K562 (cell line): ENCODE results near the gene TAF3. TPM values are rescaled to one million over a fixed set of nuclear protein-coding genes. Genes with fewer than 3 reads are reported as not detected.

Experiments used
- BCL6 ChIP-seq: fragments of 250-450 bp; sonication (Bioruptor Pico); IDR thresholded peaks from 2 replicates; pipeline ENCODE4 v1.4.0; 2020
- CEBPG ChIP-seq, 3 experiments: fragments of 200-800 bp in 1 of 3; sonication (Bioruptor generic) in 1 of 3; sonication (generic) in 1 of 3; formaldehyde crosslinking in 1 of 3; IDR thresholded peaks in 2 of 3; conservative IDR thresholded peaks in 1 of 3; 2 replicates each; pipeline versions ENCODE4 v1.6.1 to v1.8.0; 2016 to 2022; ENCODE audit warnings: missing compliant biosample characterization in 2 of 3, missing genetic modification characterization in 2 of 3, mild to moderate bottlenecking in 1 of 3, missing genetic modification reagents in 1 of 3
- CREB1 ChIP-seq, 2 experiments: sonication (generic) in 1 of 2; formaldehyde crosslinking in 1 of 2; IDR thresholded peaks; 2 replicates each; pipeline versions ENCODE4 v1.6.1 to v1.8.0; 2012 to 2022; ENCODE audit warnings: inconsistent platforms in 1 of 2, mild to moderate bottlenecking in 1 of 2, missing genetic modification reagents in 1 of 2, moderate library complexity in 1 of 2
- CSDE1 ChIP-seq, 2 experiments: fragments of 450-650 bp; IDR thresholded peaks; 2 replicates each; pipeline ENCODE4 v1.6.1; 2016; ENCODE audit warnings: mild to moderate bottlenecking in 1 of 2
- DIDO1 ChIP-seq: fragments of 450-650 bp; IDR thresholded peaks from 2 replicates; pipeline ENCODE4 v1.6.1; 2016; ENCODE audit warnings: low read depth, missing biosample characterization, missing genetic modification characterization
- HMBOX1 ChIP-seq: sonication (generic); IDR thresholded peaks from 2 replicates; pipeline ENCODE4 v1.6.1; 2016
- HOMEZ ChIP-seq: fragments of 250-450 bp; sonication (Bioruptor Pico); IDR thresholded peaks from 2 replicates; pipeline ENCODE4 v1.4.0; 2020; ENCODE audit warnings: mild to moderate bottlenecking, moderate library complexity
- NBN ChIP-seq: fragments of 450-650 bp; IDR thresholded peaks from 2 replicates; pipeline ENCODE4 v1.6.1; 2016; ENCODE audit warnings: low read depth, mild to moderate bottlenecking
- PHB2 ChIP-seq: fragments of 450-650 bp; IDR thresholded peaks from 2 replicates; pipeline ENCODE4 v1.6.1; 2017; ENCODE audit warnings: low read depth
- XRCC5 ChIP-seq: fragments of 200-400 bp; formaldehyde crosslinking; IDR thresholded peaks from 2 replicates; pipeline ENCODE4 v1.6.1; 2017; ENCODE audit warnings: low read depth, mild to moderate bottlenecking, low read length
- ZNF282 ChIP-seq: sonication (generic); formaldehyde crosslinking; IDR thresholded peaks from 2 replicates; pipeline ENCODE4 v1.8.1; 2023; ENCODE audit warnings: missing genetic modification reagents
- polyA plus RNA-seq, 8 experiments: library from polyadenylated mRNA; depleted of rRNA in 4 of 8; stranded (reverse) in 5 of 8; unstranded in 3 of 8; fragments of >200 nt; fragmentation: Nextera tagmentation in 2 of 8; fragmentation: Illumina TruSeq in 1 of 8; extraction: Ambion mirVana in 2 of 8; extraction: Trizol in 1 of 8; gene quantifications; 2 replicates each; pipeline versions ENCODE4 v1.2.1 to v1.2.3, GENCODE V29; 2011 to 2014; ENCODE audit warnings: inconsistent platforms in 1 of 8, missing spikeins in 1 of 8
- total RNA-seq, 7 experiments: library from RNA; depleted of rRNA in 6 of 7; stranded (reverse); fragments of >200 nt in 6 of 7; fragmentation: Illumina TruSeq in 2 of 7; extraction: Trizol in 2 of 7; gene quantifications; 2 replicates each; pipeline versions ENCODE4 v1.2.1 to v1.2.3, GENCODE V29; 2011 to 2021; ENCODE audit warnings: low replicate concordance in 1 of 7

TAF3 gene
- total and polyA plus RNA-seq, 9 of the 15 experiments (the other 6 are each of a cell fraction or from before 2014, with no cell fraction given) = 1.5 to 9.9 (median 4.1) TPM

- 0 out of 2 replicates have a peak, but pooled peaks have one; percentile 11 for TF ChIP-seq XRCC5
- TF ChIP-seq HMBOX1 = no peak
- TF ChIP-seq NBN = peak; percentile 8; the same call in 1 of the 2 replicates
- TF ChIP-seq BCL6 = no peak
- TF ChIP-seq ZNF282 (CRISPR knock-in tag) = 0 out of 2 replicates have a peak, but pooled peaks have one; percentile 34
- no peak for TF ChIP-seq DIDO1 (tag)
- no peak for TF ChIP-seq CSDE1 (IDR thresholded peaks at IDR 0.05)
- TF ChIP-seq CEBPG (CRISPR knock-in tag; IDR thresholded peaks at IDR 0.05) = peak; percentile 39; the same call in 1 of the 2 replicates
- no peak for TF ChIP-seq CEBPG (tag; conservative IDR thresholded peaks at IDR 0.05 in 1 of 2, IDR thresholded peaks at IDR 0.05 in 1 of 2)
- no peak for TF ChIP-seq HOMEZ (CRISPR knock-in tag)
- no peak for TF ChIP-seq CREB1 (IDR thresholded peaks at IDR 0.05)
- TF ChIP-seq CREB1 (CRISPR knock-in tag; IDR thresholded peaks at IDR 0.05) = peak; percentile 48; the same call in 1 of the 2 replicates
- TF ChIP-seq PHB2 = no peak
Observed at GRCh38 chr10:7788639-7789286, 29.5 kb upstream of the TAF3 start (continued).
